ENCODE measurements around the gene CCDC88A. TPM values are rescaled to one million over a fixed set of nuclear protein-coding genes. Genes with fewer than 3 reads are reported as not detected.

CCDC88A gene
- polyA plus RNA-seq, 1 of the 3 experiments (the other 2 are of a cell fraction): 7.0 TPM

DNA sequence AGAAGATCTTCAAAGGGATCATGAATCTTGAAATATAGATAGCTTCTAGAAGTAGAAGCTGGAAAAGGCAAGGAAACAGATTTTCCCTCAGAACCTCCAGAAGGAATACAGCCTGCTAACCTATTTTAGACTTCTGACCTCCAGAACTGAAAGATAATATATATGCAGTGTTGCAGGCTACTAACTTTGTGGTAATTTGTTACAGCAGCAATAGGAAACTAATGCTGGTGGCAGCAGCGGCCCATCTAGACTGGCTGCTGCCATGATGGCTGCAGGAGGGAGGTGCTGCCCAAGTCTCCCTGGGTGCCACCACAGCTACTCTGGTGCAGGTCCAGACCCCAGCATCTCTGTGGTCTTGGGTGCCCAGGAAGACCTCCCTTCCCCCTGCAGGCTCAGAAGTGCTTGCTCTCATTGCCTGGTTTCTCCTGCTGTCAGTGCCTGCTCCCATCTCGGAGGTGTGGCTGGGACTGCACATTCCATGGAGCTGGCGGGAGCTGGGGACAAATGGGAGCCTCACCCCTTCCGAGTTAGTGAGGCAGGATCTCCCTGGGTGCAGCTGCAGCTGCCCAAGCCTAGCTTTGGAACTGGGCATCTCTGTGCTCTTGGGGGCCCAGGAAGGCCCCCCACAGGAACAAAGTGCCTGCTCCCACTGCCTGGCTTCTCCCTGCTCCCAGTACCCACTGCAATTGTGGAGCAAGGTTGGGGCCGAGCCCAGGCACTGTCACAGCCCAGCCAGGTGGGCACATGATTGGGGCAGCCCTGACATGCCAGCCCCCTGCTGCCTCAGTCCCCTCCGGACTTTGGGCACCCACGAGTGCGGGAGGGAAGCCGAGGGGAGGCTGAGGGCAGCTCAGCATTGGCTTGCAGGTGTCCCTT lies 18.1 kb upstream of the CCDC88A start:
- no peaks in the 10 kb centered on the region for H3K4me1 ChIP-seq (ENCODE audit: control insufficient read depth in 1 of 2, insufficient read depth in 2 of 2, low read depth in 1 of 2, low read length in 1 of 2)
- CTCF ChIA-PET: no interaction called here
- DNase-seq: no peak

More for the DNA sequence above, 18.1 kb upstream of the CCDC88A start:
- POLR2A ChIA-PET: no interaction called here
- Histone ChIP-seq H3K36me3 (replicated peaks in 1 of 2; ENCODE audit: control insufficient read depth in 1 of 2, insufficient read depth in 2 of 2, low read length in 1 of 2) (no peaks in the 10 kb centered on the region), H3K4me2 (no peak overlapping the region), H3F3A (replicated peaks; ENCODE audit: insufficient read depth) (no peaks in the 10 kb centered on the region), H2AFZ (ENCODE audit: low read depth) (no peak overlapping the region), H3K9me3 (no peaks in the 10 kb centered on the region), H3K9ac (no peak overlapping the region), H3K27me3 (ENCODE audit: insufficient read depth) (no peaks in the 10 kb centered on the region), H4K20me1 (ENCODE audit: insufficient read depth) (no peaks in the 10 kb centered on the region), H3K27ac (ENCODE audit: low read depth in 2 of 2, low read length in 1 of 2) (no peak overlapping the region), H3K9me2 (no peaks in the 10 kb centered on the region), H3K4me3 (ENCODE audit: low read depth in 2 of 2, low read length in 1 of 2) (no peak overlapping the region), H3K79me2 (ENCODE audit: insufficient read depth) (no peaks in the 10 kb centered on the region)
- WGBS (ENCODE audit: low lambda C conversion rate): 67% methylated on average over 9 of the region's 9 CpGs
- TF ChIP-seq CHD2 (IDR thresholded peaks at IDR 0.05; ENCODE audit: low read length, partially characterized antibody) (no peak), NFIC (IDR thresholded peaks at IDR 0.05; ENCODE audit: borderline replicate concordance) (no peak), YY1 (IDR thresholded peaks at IDR 0.05; ENCODE audit: low read depth) (no peak), EZH2phosphoT487 (IDR thresholded peaks at IDR 0.05; ENCODE audit: borderline replicate concordance, low read depth) (no peak), GATA2 (CRISPR knock-in tag; IDR thresholded peaks at IDR 0.05) (no peak), POLR2AphosphoS5 (IDR thresholded peaks at IDR 0.05; ENCODE audit: low read depth, low read length) (no peak), TEAD4 (IDR thresholded peaks at IDR 0.05; ENCODE audit: borderline replicate concordance, insufficient read depth) (no peak), NRF1 (IDR thresholded peaks at IDR 0.05; ENCODE audit: low read depth, low read length) (no peak), RXRA (IDR thresholded peaks at IDR 0.05; ENCODE audit: borderline replicate concordance, low read depth) (no peak)
- TF ChIP-seq, protein P1, sequence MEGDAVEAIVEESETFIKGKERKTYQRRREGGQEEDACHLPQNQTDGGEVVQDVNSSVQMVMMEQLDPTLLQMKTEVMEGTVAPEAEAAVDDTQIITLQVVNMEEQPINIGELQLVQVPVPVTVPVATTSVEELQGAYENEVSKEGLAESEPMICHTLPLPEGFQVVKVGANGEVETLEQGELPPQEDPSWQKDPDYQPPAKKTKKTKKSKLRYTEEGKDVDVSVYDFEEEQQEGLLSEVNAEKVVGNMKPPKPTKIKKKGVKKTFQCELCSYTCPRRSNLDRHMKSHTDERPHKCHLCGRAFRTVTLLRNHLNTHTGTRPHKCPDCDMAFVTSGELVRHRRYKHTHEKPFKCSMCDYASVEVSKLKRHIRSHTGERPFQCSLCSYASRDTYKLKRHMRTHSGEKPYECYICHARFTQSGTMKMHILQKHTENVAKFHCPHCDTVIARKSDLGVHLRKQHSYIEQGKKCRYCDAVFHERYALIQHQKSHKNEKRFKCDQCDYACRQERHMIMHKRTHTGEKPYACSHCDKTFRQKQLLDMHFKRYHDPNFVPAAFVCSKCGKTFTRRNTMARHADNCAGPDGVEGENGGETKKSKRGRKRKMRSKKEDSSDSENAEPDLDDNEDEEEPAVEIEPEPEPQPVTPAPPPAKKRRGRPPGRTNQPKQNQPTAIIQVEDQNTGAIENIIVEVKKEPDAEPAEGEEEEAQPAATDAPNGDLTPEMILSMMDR (IDR thresholded peaks at IDR 0.05): no peak
- TF ChIP-seq, protein P2, sequence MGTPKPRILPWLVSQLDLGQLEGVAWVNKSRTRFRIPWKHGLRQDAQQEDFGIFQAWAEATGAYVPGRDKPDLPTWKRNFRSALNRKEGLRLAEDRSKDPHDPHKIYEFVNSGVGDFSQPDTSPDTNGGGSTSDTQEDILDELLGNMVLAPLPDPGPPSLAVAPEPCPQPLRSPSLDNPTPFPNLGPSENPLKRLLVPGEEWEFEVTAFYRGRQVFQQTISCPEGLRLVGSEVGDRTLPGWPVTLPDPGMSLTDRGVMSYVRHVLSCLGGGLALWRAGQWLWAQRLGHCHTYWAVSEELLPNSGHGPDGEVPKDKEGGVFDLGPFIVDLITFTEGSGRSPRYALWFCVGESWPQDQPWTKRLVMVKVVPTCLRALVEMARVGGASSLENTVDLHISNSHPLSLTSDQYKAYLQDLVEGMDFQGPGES (IDR thresholded peaks at IDR 0.05; ENCODE audit: low read depth, low read length): no peak
- TF ChIP-seq, protein P3, sequence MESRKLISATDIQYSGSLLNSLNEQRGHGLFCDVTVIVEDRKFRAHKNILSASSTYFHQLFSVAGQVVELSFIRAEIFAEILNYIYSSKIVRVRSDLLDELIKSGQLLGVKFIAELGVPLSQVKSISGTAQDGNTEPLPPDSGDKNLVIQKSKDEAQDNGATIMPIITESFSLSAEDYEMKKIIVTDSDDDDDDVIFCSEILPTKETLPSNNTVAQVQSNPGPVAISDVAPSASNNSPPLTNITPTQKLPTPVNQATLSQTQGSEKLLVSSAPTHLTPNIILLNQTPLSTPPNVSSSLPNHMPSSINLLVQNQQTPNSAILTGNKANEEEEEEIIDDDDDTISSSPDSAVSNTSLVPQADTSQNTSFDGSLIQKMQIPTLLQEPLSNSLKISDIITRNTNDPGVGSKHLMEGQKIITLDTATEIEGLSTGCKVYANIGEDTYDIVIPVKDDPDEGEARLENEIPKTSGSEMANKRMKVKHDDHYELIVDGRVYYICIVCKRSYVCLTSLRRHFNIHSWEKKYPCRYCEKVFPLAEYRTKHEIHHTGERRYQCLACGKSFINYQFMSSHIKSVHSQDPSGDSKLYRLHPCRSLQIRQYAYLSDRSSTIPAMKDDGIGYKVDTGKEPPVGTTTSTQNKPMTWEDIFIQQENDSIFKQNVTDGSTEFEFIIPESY (IDR thresholded peaks at IDR 0.05; ENCODE audit: borderline replicate concordance, low read depth): no peak
